ENCODE results near the gene CAD.

The CAD gene

DNA sequence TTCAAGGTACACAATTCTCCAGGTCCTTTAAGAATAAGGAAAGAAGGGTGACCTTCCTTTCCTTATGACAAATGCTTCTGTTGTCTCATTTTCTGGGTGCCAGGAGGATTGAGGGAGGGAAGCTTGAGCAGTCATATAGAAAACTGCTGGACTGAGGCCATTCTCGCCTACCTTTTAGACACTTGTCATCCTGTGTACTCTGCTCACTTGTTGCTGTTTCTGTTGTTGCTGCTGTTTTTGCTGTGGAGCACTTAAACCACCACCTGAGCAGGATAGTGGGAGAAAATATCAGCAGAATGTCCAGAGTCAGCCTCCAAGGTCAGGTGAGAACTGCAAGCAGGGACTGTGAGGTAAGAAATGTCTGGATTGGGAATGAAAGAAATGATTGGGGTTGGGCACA is 60.8 kb downstream of the CAD start:
- DNase-seq (ENCODE audit: low read depth in 2 of 2, low spot score in 1 of 2): no peak

DNA sequence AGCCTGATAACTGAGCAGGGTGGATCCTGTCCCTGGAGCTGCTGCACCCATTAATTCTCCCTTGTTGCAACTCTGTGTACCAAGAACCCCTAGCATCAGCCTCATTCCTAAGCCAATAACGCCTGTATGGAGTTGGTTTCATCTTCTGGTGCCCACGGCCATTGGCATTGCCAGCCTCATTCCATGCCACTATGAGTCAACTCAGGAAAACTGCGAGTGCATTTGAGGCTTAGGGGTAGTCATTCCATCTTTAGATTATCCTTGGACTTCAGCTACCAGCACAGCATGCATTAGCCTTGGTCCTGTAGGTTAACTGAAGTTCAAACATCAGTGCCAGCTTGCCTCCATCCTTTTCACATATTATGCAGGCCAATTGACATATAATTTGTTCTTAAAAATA is 63.7 kb downstream of the CAD start:
- no peak for DNase-seq (ENCODE audit: low read depth in 2 of 2, low spot score in 1 of 2)

DNA sequence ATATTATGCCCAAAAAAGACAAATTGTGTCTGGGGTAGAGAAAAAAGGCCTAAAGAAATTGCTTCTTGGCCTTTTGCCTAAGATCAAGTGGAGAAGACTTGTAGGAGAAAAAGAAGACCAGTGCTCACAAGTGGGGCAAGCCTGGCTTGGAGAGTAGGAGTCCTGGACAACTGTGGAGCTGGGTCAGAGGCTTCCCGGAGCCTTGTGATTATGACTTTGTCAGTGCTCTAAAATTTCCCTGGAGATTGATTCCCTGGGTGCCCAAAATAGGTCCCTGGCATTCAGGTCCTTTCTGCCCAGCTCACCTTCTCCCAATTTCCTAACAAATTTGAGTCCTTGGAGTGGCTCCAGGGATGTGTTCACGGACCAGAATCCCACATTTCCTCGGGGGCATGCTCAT is 64.3 kb downstream of the CAD start:
- DNase-seq (ENCODE audit: low read depth in 2 of 2, low spot score in 1 of 2): no peak

DNA sequence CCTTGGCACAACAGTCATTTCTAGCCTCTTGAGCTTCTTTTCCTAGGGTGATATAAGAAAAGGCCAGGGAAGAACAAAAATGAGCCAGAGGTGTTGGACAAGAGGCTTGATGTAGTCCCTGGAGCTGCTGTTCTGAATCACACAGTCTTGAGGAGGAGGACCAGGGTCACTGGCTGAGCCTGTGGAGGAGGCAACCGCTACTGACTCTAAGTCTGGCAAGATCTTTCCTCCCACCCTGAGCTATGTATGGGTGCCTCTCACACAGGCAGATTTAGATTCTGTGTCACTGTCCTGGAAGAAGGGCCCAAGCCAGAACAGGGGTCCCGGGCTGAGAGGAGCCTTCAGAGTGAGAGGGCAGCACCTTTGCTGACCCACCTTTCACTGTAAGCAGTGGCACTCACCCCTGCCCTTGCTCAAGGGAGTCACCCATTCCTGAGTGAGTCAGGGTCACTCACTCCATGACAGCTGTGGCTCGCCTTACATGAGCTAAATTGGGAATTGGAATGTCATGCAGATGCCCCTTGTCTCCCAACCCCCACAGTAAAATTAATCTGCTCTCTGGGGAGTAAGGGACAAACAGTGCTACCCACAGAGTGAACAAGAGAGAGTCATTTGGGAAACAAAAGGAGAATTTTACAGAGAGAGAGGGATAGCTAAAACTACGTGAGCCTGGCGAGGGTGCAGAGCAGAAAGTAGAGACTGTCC is 64.8 kb downstream of the CAD start, which contains the start of gene TRIM54:
TRIM54 (plus strand) TSS at position 575 of the 705 bp plus-strand sequence. CDS start 303 bp downstream, outside the sequence.
- no peak for DNase-seq (ENCODE audit: low read depth in 2 of 2, low spot score in 1 of 2)

DNA sequence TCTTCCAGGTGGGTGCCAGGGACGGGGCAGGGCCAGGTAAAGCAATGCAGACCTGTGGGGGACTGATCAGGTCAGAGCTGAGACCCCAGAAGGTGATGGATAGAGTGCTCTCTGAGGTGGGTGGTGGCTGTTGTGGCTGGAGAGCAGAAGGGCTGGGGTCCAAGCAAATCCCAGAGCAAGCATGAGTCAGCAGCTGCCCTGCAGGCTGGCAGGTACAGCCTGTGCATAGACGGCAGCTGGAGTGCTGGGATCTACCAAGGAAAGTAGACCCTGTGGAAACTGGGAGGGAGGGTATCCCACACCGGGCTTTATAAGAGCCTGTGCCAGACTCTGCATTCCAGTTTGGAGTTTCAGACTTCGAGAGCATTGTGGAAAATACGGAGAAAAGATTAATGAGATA is 65.7 kb downstream of the CAD start:
- no peak for DNase-seq (ENCODE audit: low read depth in 2 of 2, low spot score in 1 of 2)

DNA sequence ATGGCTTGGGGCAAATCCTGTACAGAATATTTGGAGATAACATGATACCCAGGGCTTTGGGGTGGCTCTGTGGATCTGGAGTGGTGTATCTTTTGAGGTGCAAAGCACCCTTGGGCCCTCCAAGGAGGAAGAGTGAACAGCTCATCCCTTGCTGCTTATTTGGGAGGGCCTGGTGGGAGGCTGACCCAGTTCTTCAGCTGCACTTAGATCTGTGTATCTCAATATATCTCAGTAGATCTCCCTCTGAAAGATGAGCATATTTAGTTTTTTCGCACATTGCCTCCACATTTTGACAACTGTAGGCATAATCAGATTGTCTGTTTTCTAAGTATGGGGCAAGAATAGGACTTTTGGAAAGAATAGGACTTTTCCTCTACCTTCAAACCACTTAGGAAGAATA is 67.8 kb downstream of the CAD start:
- no peak for DNase-seq (ENCODE audit: low read depth in 2 of 2, low spot score in 1 of 2)

DNA sequence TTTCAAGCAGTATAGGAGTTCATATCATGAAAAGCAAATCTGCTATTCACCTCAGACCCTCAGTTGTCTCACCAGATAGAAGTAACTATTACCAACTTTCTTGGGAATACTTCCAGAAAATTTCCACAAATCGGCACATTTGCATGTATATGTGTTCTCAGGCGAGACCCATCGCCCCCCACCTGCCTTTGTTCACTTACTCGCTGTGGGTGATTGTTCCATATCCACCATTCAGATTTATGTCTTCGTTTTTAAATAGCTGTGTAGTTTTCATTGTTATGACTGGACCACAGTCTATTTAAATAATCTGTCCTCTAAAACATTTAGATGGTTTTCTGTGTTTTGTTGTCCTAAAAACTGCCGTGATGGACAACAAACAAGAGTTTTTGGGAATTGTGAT is 68.3 kb downstream of the CAD start:
- no peak for DNase-seq (ENCODE audit: low read depth in 2 of 2, low spot score in 1 of 2)

DNA sequence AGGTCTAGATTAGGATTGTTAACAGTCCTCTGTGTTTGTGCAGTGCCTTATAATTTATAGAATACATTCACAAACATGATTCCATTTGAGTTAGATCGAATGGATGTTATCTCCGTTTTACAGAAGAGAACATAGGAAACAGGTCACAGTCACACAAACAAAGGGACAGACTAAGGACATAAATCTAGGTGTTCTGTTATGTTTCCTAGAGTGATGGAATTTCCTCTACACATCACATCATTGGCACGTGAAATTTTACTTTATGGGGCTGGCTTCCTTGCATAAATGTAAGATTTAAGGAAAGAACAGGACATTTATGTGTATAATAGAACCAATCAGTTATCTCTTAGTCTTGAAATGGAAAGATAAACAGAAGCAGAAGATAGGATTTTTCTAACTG is 71.4 kb downstream of the CAD start:
- DNase-seq (ENCODE audit: low read depth in 2 of 2, low spot score in 1 of 2): no peak

DNA sequence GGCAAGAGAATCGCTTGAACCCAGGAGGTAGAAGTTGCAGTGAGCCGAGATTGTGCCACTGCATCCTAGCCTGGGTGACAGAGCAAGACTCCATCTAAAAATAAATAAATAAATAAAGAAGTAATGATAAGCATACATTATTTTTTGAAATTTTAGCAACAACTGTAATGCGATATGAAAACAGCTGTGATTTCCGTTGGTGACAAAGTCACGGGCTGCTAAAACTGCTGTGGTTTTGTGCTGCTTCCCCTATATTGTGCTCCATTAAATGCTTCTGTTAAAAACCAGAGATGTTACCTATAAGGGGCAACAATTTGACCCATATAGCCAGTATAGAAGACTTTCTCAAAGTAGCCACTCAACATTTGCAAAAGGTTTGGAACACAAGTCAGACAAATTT is 73.4 kb downstream of the CAD start:
- no peak for DNase-seq (ENCODE audit: low read depth in 2 of 2, low spot score in 1 of 2)

DNA sequence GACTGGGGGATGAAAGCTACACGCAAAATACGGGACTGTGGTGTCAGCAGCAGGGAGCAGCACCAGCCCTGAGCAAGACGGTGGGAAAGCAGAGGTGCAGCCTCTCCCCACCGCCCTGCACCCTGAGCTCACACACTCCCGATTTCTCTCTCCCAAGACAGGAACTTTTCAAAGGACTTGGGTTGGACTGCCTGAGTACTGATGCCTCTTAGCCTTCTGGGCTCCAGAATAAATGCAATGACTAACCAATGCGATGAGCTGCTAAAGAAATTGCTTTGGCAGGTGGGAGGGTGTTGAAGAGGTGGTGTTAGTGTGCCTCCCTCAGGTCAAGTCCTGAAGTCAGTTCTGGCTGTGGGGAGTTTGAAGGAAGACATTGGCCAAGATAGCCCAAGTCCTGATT is 74.7 kb downstream of the CAD start:
- no peak for DNase-seq (ENCODE audit: low read depth in 2 of 2, low spot score in 1 of 2)

Measured in stimulated activated CD8-positive, alpha-beta memory T cell treated with anti-CD3 and anti-CD28 coated beads, Interleukin-4, amount 100 ng/mL, for 4 hours (primary cell).